Keratinocyte (primary cell): ENCODE data around the gene NLRP9.

Source experiments
- CTCF ChIP-seq, 3 experiments: IDR thresholded peaks in 1 of 3; conservative IDR thresholded peaks in 1 of 3; optimal IDR thresholded peaks in 1 of 3; 2 replicates in 2 of 3; 3 replicates in 1 of 3; pipeline versions ENCODE3 to v1.5.1; 2011; ENCODE audit warnings: low read length in 3 of 3, mild to moderate bottlenecking in 3 of 3, moderate library complexity in 2 of 3, control low read depth in 1 of 3, inconsistent platforms in 1 of 3; ENCODE audit not compliant: insufficient read depth in 2 of 3; ENCODE audit errors: extremely low read depth in 1 of 3
- EZH2 ChIP-seq: IDR thresholded peaks from one replicate; pipeline ENCODE4 v1.6.1; 2012; ENCODE audit warnings: inconsistent platforms, mild to moderate bottlenecking, low read length, moderate library complexity

GRCh38 chr19:55677572-55678028 is 60.6 kb downstream of the NLRP9 start:
- TF ChIP-seq CTCF (optimal IDR thresholded peaks at IDR 0.05 in 1 of 3, IDR thresholded peaks at IDR 0.05 in 1 of 3, conservative IDR thresholded peaks at IDR 0.05 in 1 of 3; ENCODE audit: extremely low read depth in 1 of 3, insufficient read depth in 2 of 3, low read length in 3 of 3) (no peak), EZH2 (no peak)
